ENCODE results near the gene CBFA2T3.

DNA sequence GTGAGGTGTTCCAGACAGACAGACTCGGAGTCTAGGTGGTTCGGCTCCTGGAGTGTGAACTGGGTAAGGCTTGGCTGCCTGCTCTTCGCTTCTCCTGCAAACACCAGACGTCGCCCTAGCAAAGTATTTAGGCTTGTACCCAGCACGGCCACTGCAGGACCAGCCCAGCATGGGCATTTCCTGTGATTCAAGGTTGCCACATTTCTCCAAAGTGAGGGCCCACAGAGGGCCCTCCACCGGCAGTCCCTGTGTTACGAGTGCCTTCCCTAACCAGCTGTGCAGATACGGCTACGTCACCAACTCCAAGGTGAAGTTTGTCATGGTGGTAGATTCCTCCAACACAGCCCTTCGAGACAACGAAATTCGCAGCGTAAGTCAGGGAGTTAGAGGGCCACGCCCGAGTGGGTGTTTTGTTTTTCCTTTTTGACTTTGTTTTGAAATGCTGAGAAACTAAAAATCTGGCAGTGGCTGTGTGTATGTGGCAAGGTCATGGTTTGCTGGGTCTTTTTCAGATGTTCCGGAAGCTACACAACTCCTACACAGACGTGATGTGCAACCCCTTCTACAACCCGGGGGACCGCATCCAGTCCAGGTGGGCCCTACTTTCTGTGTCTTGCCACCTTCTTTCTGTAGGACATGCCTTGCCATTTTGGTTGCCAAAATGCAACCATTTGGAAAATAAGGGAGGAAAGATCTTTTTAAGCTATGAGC lies 117.5 kb downstream of the CBFA2T3 start:
- TF ChIP-seq, protein P1, sequence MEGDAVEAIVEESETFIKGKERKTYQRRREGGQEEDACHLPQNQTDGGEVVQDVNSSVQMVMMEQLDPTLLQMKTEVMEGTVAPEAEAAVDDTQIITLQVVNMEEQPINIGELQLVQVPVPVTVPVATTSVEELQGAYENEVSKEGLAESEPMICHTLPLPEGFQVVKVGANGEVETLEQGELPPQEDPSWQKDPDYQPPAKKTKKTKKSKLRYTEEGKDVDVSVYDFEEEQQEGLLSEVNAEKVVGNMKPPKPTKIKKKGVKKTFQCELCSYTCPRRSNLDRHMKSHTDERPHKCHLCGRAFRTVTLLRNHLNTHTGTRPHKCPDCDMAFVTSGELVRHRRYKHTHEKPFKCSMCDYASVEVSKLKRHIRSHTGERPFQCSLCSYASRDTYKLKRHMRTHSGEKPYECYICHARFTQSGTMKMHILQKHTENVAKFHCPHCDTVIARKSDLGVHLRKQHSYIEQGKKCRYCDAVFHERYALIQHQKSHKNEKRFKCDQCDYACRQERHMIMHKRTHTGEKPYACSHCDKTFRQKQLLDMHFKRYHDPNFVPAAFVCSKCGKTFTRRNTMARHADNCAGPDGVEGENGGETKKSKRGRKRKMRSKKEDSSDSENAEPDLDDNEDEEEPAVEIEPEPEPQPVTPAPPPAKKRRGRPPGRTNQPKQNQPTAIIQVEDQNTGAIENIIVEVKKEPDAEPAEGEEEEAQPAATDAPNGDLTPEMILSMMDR (IDR thresholded peaks at IDR 0.05) = no peak
- no peak for TF ChIP-seq POLR2A (IDR thresholded peaks at IDR 0.05)
